Measurements from ENCODE around the gene ZNF830.
"Not testable (repeated sequence)": the region's sequence is repeated elsewhere in the genome, so short reads cannot be mapped to it uniquely, and the experiment has no call there.

Gene ZNF830

DNA sequence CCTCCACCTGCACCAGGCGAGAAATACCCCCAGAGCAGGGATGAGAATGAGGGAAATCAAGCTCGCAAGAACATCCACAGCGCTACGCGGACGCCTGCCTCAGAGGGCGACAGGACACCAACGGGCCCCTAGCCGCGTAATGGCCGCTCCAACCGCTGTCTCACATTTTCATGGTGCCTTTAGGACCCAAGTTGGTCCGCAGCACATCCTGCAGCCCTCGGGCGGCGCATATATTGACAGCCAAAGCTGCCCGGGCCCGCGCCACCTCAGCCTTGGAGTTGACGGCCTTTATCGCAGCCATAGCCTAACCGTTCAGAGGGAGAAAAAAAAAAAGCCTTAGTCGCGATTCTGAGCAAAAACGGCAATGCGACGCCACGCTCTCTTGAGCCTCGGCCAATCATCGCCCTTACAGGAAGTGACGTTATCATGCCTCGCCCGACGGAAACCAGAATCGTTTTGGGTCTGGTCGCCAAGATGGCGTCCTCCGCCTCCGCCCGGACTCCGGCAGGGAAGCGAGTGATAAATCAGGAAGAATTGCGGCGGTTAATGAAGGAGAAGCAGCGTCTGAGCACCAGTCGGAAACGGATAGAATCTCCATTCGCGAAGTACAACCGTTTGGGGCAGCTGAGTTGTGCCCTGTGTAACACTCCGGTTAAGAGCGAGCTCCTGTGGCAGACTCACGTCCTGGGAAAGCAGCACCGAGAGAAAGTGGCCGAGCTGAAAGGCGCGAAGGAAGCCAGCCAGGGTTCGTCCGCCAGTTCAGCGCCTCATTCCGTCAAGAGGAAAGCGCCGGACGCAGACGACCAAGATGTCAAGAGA, at the start of gene ZNF830, which contains the start of gene CCT6B:
Gene ZNF830, plus strand, starts transcription at position 448 of the 819 bp plus-strand sequence. Its CDS starts 27 bp downstream, at position 475.
Gene CCT6B, minus strand, starts transcription at position 368 of the 819 bp plus-strand sequence. Its CDS starts 67 bp downstream, at position 301.
- no peaks in the 10 kb centered on the region for H3K27me3 ChIP-seq (ENCODE audit: control insufficient read depth, insufficient read depth, low read length)
- peak within 1 kb of the TSS; percentile 100 for H3K4me3 ChIP-seq (ENCODE audit: low read length)
- peaks cover 2% of the 10 kb centered on the region for H3K36me3 ChIP-seq (ENCODE audit: control insufficient read depth, insufficient read depth, low read length)
- peak within 1 kb of the TSS; percentile 98 for H3K27ac ChIP-seq (ENCODE audit: low read depth, low read length)
- H3K4me1 ChIP-seq (ENCODE audit: control insufficient read depth, insufficient read depth, low read length) = peaks cover 16% of the 10 kb centered on the region
- H3K9ac ChIP-seq (ENCODE audit: low read length) = peak within 1 kb of the TSS; percentile 98

- H3K9ac ChIP-seq (ENCODE audit: low read length) = no peak overlapping the region
- no peak overlapping the region for H3K27ac ChIP-seq (ENCODE audit: low read depth, low read length)
- H3K4me1 ChIP-seq (ENCODE audit: control insufficient read depth, insufficient read depth, low read length) = no peaks in the 10 kb centered on the region
- no peaks in the 10 kb centered on the region for H3K27me3 ChIP-seq (ENCODE audit: control insufficient read depth, insufficient read depth, low read length)
- H3K4me3 ChIP-seq (ENCODE audit: low read length) = no peak overlapping the region
- no peaks in the 10 kb centered on the region for H3K36me3 ChIP-seq (ENCODE audit: control insufficient read depth, insufficient read depth, low read length)
These were observed 48.3 kb upstream of the ZNF830 start for GRCh38 chr17:34913001-34913400.

DNA sequence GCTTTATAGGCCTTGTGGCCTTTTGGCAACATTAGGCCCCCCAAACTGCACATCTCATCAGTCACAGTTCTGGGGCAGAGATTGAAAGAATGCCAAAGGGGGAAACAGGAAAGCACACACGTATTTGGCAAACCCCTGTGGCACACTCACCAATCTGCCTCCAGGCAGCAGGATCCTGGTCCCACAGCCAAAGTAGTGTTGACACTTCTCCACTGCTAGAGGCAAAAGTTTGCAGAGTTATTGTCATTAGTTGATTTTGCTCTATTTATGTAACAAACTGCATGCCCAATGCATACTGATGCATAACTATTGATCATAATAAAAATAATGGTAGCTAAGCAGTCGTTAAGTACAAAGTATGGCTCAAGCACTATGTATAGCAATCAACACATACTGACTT, 45.2 kb upstream of the ZNF830 start:
- H3K9ac ChIP-seq (ENCODE audit: low read length) = no peak overlapping the region
- H3K4me1 ChIP-seq (ENCODE audit: control insufficient read depth, insufficient read depth, low read length) = no peaks in the 10 kb centered on the region
- H3K27me3 ChIP-seq (ENCODE audit: control insufficient read depth, insufficient read depth, low read length) = no peaks in the 10 kb centered on the region
- H3K4me3 ChIP-seq (ENCODE audit: low read length) = no peak overlapping the region
- no peak overlapping the region for H3K27ac ChIP-seq (ENCODE audit: low read depth, low read length)
- H3K36me3 ChIP-seq (ENCODE audit: control insufficient read depth, insufficient read depth, low read length) = no peaks in the 10 kb centered on the region

- no peaks in the 10 kb centered on the region for H3K36me3 ChIP-seq (ENCODE audit: control insufficient read depth, insufficient read depth, low read length)
- no peaks in the 10 kb centered on the region for H3K27me3 ChIP-seq (ENCODE audit: control insufficient read depth, insufficient read depth, low read length)
- H3K9ac ChIP-seq (ENCODE audit: low read length) = no peak overlapping the region
- no peaks in the 10 kb centered on the region for H3K4me1 ChIP-seq (ENCODE audit: control insufficient read depth, insufficient read depth, low read length)
- no peak overlapping the region for H3K4me3 ChIP-seq (ENCODE audit: low read length)
- H3K27ac ChIP-seq (ENCODE audit: low read depth, low read length) = no peak overlapping the region
These were observed 44.0 kb upstream of the ZNF830 start for GRCh38 chr17:34917381-34917780.

GRCh38 chr17:34920676-34921075, 40.7 kb upstream of the ZNF830 start:
- H3K36me3 ChIP-seq (ENCODE audit: control insufficient read depth, insufficient read depth, low read length) = no peaks in the 10 kb centered on the region
- no peak overlapping the region for H3K9ac ChIP-seq (ENCODE audit: low read length)
- no peaks in the 10 kb centered on the region for H3K27me3 ChIP-seq (ENCODE audit: control insufficient read depth, insufficient read depth, low read length)
- H3K4me3 ChIP-seq (ENCODE audit: low read length) = no peak overlapping the region
- no peaks in the 10 kb centered on the region for H3K4me1 ChIP-seq (ENCODE audit: control insufficient read depth, insufficient read depth, low read length)
- no peak overlapping the region for H3K27ac ChIP-seq (ENCODE audit: low read depth, low read length)

DNA sequence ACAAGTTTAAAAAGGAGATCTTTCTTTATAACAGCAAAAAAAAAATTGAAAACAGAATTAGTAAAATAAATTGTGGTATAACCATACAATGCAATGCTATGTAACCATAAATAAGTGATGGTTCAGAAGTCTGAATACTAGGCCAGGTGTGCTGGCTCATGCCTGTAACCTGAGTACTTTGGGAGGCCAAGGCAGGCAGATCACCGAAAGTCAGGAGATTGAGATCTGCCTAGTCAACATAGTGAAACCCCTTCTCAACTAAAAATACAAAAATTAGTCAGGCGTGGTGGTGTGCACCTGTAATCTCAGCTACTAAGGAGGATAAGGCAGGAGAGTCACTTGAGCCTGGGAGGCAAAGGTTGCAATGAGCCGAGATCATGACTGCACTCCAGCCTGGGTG, 34.7 kb upstream of the ZNF830 start:
- no peaks in the 10 kb centered on the region for H3K4me1 ChIP-seq (ENCODE audit: control insufficient read depth, insufficient read depth, low read length)
- no peaks in the 10 kb centered on the region for H3K27me3 ChIP-seq (ENCODE audit: control insufficient read depth, insufficient read depth, low read length)
- no peak overlapping the region for H3K4me3 ChIP-seq (ENCODE audit: low read length)
- no peaks in the 10 kb centered on the region for H3K36me3 ChIP-seq (ENCODE audit: control insufficient read depth, insufficient read depth, low read length)
- no peak overlapping the region for H3K27ac ChIP-seq (ENCODE audit: low read depth, low read length)
- H3K9ac ChIP-seq (ENCODE audit: low read length) = no peak overlapping the region

DNA sequence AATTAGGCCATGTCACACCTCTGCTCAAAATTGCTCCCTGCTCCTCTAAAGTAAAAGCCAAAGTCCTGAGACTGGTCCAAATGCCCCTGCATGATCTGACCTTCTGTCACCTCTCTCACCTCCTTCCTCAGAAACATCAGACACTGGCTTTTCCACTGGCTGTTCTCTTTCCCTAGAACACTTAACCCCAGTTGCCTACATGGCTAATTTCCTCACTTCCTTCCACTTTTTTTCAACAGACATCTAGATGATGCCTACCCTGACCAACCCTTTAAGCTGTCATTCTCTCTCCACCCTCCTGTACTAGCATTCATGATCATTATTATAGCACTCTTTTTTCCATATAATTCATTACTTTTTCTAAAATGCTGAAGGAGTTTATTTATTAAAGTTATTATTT, 31.1 kb upstream of the ZNF830 start:
- no peak overlapping the region for H3K4me3 ChIP-seq (ENCODE audit: low read length)
- H3K27ac ChIP-seq (ENCODE audit: low read depth, low read length) = no peak overlapping the region
- no peaks in the 10 kb centered on the region for H3K27me3 ChIP-seq (ENCODE audit: control insufficient read depth, insufficient read depth, low read length)
- H3K36me3 ChIP-seq (ENCODE audit: control insufficient read depth, insufficient read depth, low read length) = no peaks in the 10 kb centered on the region
- H3K4me1 ChIP-seq (ENCODE audit: control insufficient read depth, insufficient read depth, low read length) = no peaks in the 10 kb centered on the region
- no peak overlapping the region for H3K9ac ChIP-seq (ENCODE audit: low read length)

DNA sequence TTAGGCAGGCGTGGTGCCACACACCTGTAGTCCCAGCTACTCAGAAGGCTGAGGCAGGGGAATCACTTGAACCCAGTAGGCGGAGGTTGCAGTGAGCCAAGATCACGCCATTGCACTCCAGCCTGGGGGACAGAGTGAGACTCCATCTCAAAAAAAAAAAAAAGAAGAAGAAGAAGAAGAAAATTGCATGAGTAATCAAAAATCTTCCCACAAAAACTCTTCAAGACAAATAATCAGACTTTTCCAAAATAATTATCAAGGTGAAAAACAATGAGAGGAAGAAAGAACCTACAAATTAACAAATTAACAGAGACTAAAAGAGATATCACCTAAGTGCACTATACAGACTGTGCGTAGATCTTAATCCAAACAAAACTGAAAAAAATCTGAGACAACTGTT, 10.6 kb upstream of the ZNF830 start:
- H3K36me3 ChIP-seq (ENCODE audit: control insufficient read depth, insufficient read depth, low read length); H3K9ac ChIP-seq (ENCODE audit: low read length): not testable (repeated sequence)

DNA sequence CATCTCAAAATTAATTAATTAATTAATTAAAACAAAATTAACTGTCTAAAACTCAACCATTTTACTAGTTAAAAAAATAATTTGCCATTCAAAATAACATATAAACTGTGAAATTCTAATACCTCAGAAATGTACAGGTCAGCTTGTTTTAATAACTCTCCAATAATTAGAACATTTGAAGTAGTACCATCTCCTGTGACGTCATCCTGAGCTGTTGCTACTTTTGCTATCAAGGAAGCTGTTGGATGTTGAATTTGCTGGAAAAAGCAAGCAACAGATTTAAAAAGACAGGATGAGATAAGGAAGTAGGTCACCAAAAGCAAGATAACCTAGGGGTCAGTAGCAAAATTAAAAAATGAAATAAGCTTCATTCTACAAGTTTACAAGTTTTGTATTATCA, 2.9 kb upstream of the ZNF830 start:
- no peak overlapping the region for H3K27ac ChIP-seq (ENCODE audit: low read depth, low read length)
- H3K27me3 ChIP-seq (ENCODE audit: control insufficient read depth, insufficient read depth, low read length) = no peaks in the 10 kb centered on the region

More for the DNA sequence above, 10.6 kb upstream of the ZNF830 start:
- not testable (repeated sequence) for H3K4me3 ChIP-seq (ENCODE audit: low read length); H3K27ac ChIP-seq (ENCODE audit: low read depth, low read length); H3K4me1 ChIP-seq (ENCODE audit: control insufficient read depth, insufficient read depth, low read length); H3K27me3 ChIP-seq (ENCODE audit: control insufficient read depth, insufficient read depth, low read length)

DNA sequence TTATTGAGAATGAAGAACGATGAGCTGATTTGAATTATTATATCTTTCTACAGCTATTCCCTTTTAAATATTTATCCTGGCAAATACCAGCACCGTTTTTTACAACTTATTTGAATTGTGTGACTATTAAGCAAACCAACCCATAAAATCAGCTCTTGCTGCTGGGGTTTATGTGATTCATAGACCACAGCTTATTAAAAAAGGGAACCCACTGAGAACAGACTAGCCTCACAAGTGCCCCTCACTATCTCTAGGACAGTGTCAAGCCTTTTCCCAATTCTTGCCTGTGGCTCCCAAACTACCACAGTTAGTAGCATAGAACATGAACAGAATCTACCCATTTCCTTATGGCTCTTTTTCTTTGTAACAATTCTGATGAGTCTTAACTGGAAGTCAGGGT, 12.8 kb downstream of the ZNF830 start:
- Histone ChIP-seq H3K9ac (ENCODE audit: low read length) (no peak overlapping the region), H3K27me3 (ENCODE audit: control insufficient read depth, insufficient read depth, low read length) (no peaks in the 10 kb centered on the region), H3K36me3 (ENCODE audit: control insufficient read depth, insufficient read depth, low read length) (no peaks in the 10 kb centered on the region), H3K4me3 (ENCODE audit: low read length) (no peak overlapping the region), H3K4me1 (ENCODE audit: control insufficient read depth, insufficient read depth, low read length) (no peaks in the 10 kb centered on the region), H3K27ac (ENCODE audit: low read depth, low read length) (no peak overlapping the region)

More for the DNA sequence above, 2.9 kb upstream of the ZNF830 start:
- Histone ChIP-seq H3K9ac (ENCODE audit: low read length) (no peak overlapping the region), H3K36me3 (ENCODE audit: control insufficient read depth, insufficient read depth, low read length) (no peaks in the 10 kb centered on the region), H3K4me3 (ENCODE audit: low read length) (no peak overlapping the region), H3K4me1 (ENCODE audit: control insufficient read depth, insufficient read depth, low read length) (peaks cover 16% of the 10 kb centered on the region)

DNA sequence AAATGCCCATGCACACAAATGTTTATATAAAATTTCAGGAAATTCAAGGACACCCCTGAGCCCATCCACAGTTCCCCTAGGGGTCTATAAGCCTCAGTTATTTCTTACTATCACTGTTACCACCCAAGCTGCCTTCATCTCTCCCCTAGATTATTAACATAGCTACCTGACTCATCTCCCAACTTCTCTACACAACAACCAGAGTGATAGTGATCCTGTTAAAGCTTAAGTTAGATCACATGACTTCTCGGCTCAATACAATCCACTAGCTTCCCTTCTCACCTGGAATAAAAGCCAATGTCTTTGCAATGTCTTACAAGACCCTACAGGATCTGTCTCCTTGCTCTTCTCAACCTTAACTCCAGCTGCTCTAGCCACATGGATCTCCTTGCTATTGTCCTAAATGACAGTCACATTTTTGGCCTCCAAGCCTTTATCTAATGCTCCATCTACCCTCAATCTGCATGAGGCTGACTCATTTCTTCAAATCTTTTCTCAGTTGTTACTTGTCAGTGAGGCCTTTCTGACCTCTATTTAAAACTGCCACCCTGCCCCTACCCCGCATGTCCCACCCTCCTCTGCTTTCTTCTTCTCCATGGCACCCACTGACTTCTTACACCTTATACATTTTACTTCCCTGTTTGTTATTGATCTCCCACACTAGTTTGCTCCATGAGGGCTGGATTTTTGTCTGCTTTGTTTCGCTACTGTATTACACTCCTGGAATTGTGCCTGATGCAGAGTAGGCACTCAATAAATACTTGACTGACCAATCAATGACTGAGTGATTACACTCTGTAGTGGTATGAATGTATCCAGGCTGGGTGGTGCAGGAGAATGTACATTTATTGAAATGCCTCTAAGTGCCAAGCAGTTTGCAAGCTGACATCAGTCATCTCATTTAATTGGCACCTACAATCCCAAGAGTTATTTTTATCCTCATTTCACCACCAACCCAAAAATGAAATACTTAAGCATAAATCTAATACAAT, 13.8 kb downstream of the ZNF830 start:
- Histone ChIP-seq H3K36me3 (ENCODE audit: control insufficient read depth, insufficient read depth, low read length) (no peaks in the 10 kb centered on the region), H3K27ac (ENCODE audit: low read depth, low read length) (no peak overlapping the region), H3K4me3 (ENCODE audit: low read length) (no peak overlapping the region), H3K4me1 (ENCODE audit: control insufficient read depth, insufficient read depth, low read length) (peaks cover 6% of the 10 kb centered on the region), H3K9ac (ENCODE audit: low read length) (no peak overlapping the region), H3K27me3 (ENCODE audit: control insufficient read depth, insufficient read depth, low read length) (no peaks in the 10 kb centered on the region)

DNA sequence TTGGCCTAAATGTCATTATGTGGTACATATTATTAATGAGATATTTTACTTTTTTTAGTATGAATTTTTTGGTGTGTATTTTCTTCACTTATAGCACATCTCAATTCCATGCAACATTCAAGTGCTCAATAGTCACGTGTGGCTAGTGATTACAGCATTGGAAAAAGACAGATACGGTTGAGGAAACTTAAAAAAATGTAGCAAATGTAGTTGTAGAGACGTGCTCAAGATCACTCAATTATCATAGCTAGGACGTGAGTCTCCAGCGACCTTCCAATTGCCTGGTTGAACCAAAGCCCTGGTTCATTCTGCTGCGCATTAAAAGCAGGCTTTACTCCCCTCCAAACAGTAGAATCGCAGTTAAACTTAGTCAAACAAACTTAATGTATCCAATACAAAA, 17.8 kb downstream of the ZNF830 start:
- H3K4me1 ChIP-seq (ENCODE audit: control insufficient read depth, insufficient read depth, low read length) = peaks cover 20% of the 10 kb centered on the region
- no peaks in the 10 kb centered on the region for H3K36me3 ChIP-seq (ENCODE audit: control insufficient read depth, insufficient read depth, low read length)
- no peaks in the 10 kb centered on the region for H3K27me3 ChIP-seq (ENCODE audit: control insufficient read depth, insufficient read depth, low read length)
- H3K9ac ChIP-seq (ENCODE audit: low read length) = no peak overlapping the region
- H3K4me3 ChIP-seq (ENCODE audit: low read length) = no peak overlapping the region
- H3K27ac ChIP-seq (ENCODE audit: low read depth, low read length) = no peak overlapping the region

All from rectal smooth muscle tissue (tissue), 1 donor.